Keratinocyte (primary cell): Measurements from ENCODE around the gene PFDN2. TPM values are rescaled to one million over a fixed set of nuclear protein-coding genes. Genes with fewer than 3 reads are reported as not detected.

Experiments used
- DNase-seq: peaks from one replicate; pipeline ENCODE4 v3.0.0-alpha.2; 2011; ENCODE audit warnings: low read depth, missing footprints, low spot score
- FAIRE-seq: peaks from 2 replicates; lab custom pipeline; 2011; peaks lifted over from hg19 to GRCh38; lab: Jason Lieb, UNC
- H2AFZ ChIP-seq: 2 replicates; pipeline ENCODE4 v1.6.0; 2012; ENCODE audit warnings: low read length, control low read depth, inconsistent platforms; ENCODE audit not compliant: control insufficient read depth
- H3K27ac ChIP-seq: 2 replicates; pipeline ENCODE4 v1.5.1; 2011; ENCODE audit warnings: low read length; ENCODE audit not compliant: control insufficient read depth, insufficient read depth
- H3K27me3 ChIP-seq: 3 replicates; pipeline ENCODE4 v1.6.0; 2011; ENCODE audit warnings: low read length; ENCODE audit not compliant: control insufficient read depth, insufficient read depth; ENCODE audit errors: extremely low read depth
- H3K36me3 ChIP-seq, 2 experiments: 2 replicates in 1 of 2; 3 replicates in 1 of 2; pipeline ENCODE4 v1.5.1; 2011; ENCODE audit warnings: low read length in 2 of 2, mild to moderate bottlenecking in 1 of 2; ENCODE audit not compliant: control insufficient read depth in 2 of 2, insufficient read depth in 2 of 2; ENCODE audit errors: extremely low read depth in 1 of 2
- H3K4me1 ChIP-seq: 3 replicates; pipeline ENCODE4 v1.5.1; 2011; ENCODE audit warnings: low read length; ENCODE audit not compliant: control insufficient read depth, insufficient read depth; ENCODE audit errors: extremely low read depth
- H3K4me2 ChIP-seq: 3 replicates; pipeline ENCODE4 v1.6.0; 2011; ENCODE audit warnings: low read depth, low read length; ENCODE audit not compliant: control insufficient read depth, insufficient read depth; ENCODE audit errors: extremely low read depth
- H3K4me3 ChIP-seq, 3 experiments: fragments of 200-600 bp in 1 of 3; sonication (generic) in 1 of 3; 2 replicates in 2 of 3; 3 replicates in 1 of 3; pipeline ENCODE4 v1.5.1; 2011 to 2016; ENCODE audit warnings: low read length in 3 of 3, mild to moderate bottlenecking in 3 of 3, control low read depth in 2 of 3, inconsistent platforms in 1 of 3, low read depth in 1 of 3, mixed read lengths in 1 of 3, mixed run types in 1 of 3, moderate library complexity in 1 of 3; ENCODE audit not compliant: control insufficient read depth in 2 of 3, insufficient read depth in 2 of 3; ENCODE audit errors: extremely low read depth in 1 of 3
- H3K79me2 ChIP-seq: 2 replicates; pipeline ENCODE4 v1.6.0; 2012; ENCODE audit warnings: low read length; ENCODE audit not compliant: control insufficient read depth, insufficient read depth
- H3K9ac ChIP-seq: 3 replicates; pipeline ENCODE4 v1.6.0; 2011; ENCODE audit warnings: low read length; ENCODE audit not compliant: control insufficient read depth, insufficient read depth; ENCODE audit errors: extremely low read depth
- H3K9me1 ChIP-seq: 3 replicates; pipeline ENCODE4 v1.6.0; 2011; ENCODE audit warnings: low read length; ENCODE audit not compliant: control insufficient read depth, insufficient read depth; ENCODE audit errors: extremely low read depth
- H3K9me3 ChIP-seq: 2 replicates; pipeline ENCODE4 v1.5.1; 2012; ENCODE audit warnings: low read depth, low read length; ENCODE audit not compliant: control insufficient read depth
- H4K20me1 ChIP-seq: 3 replicates; pipeline ENCODE4 v1.6.0; 2011; ENCODE audit warnings: low read length; ENCODE audit not compliant: control insufficient read depth, insufficient read depth; ENCODE audit errors: extremely low read depth
- CTCF ChIP-seq, 3 experiments: IDR thresholded peaks in 1 of 3; conservative IDR thresholded peaks in 1 of 3; optimal IDR thresholded peaks in 1 of 3; 2 replicates in 2 of 3; 3 replicates in 1 of 3; pipeline versions ENCODE3 to v1.5.1; 2011; ENCODE audit warnings: low read length in 3 of 3, mild to moderate bottlenecking in 3 of 3, moderate library complexity in 2 of 3, control low read depth in 1 of 3, inconsistent platforms in 1 of 3; ENCODE audit not compliant: insufficient read depth in 2 of 3; ENCODE audit errors: extremely low read depth in 1 of 3
- EZH2 ChIP-seq: IDR thresholded peaks from one replicate; pipeline ENCODE4 v1.6.1; 2012; ENCODE audit warnings: inconsistent platforms, mild to moderate bottlenecking, low read length, moderate library complexity
- dilution Hi-C: fragments of 300-500 bp; cut with MboI; formaldehyde crosslinking; loops from one replicate; pipeline ENCODE4 v1.7.0; 2020; ENCODE audit warnings: low sequenced_read_pairs; ENCODE audit not compliant: extremely low pct_ligation_motif_present
- polyA plus RNA-seq, 5 experiments: library from polyadenylated mRNA; depleted of rRNA in 3 of 5; stranded (reverse) in 3 of 5; stranded (forward) in 1 of 5; unstranded in 1 of 5; fragments of >200 nt; gene quantifications; 1 replicate in 1 of 5; 2 replicates in 3 of 5; 3 replicates in 1 of 5; pipeline versions ENCODE4 v1.2.1 to v1.2.3, GENCODE V29; 2011 to 2012; ENCODE audit warnings: missing spikeins in 2 of 5, low read depth in 1 of 5, low replicate concordance in 1 of 5

PFDN2 gene
- polyA plus RNA-seq, 1 donor (not counting 4 experiments of a cell fraction or from before 2014, with no cell fraction given): 184 TPM

GRCh38 chr1:161128591-161129420 is 11.0 kb upstream of the PFDN2 start:
- H3K79me2 ChIP-seq: peaks cover 58% of the 10 kb centered on the region
- no peaks in the 10 kb centered on the region for H3K9me3 ChIP-seq
- H3K36me3 ChIP-seq: peaks cover 5 to 29% of the 10 kb centered on the region in 2 experiments
- no peak for DNase-seq
- no peaks in the 10 kb centered on the region for H3K4me1 ChIP-seq
- H3K27ac ChIP-seq: no peak overlapping the region
- no peak overlapping the region for H2AFZ ChIP-seq
- TF ChIP-seq EZH2: no peak
- no peak for TF ChIP-seq CTCF (optimal IDR thresholded peaks at IDR 0.05 in 1 of 3, IDR thresholded peaks at IDR 0.05 in 1 of 3, conservative IDR thresholded peaks at IDR 0.05 in 1 of 3; ENCODE audit: extremely low read depth in 1 of 3, insufficient read depth in 2 of 3, low read length in 3 of 3)
- no peaks in the 10 kb centered on the region for H4K20me1 ChIP-seq
- H3K27me3 ChIP-seq: no peaks in the 10 kb centered on the region
- H3K4me3 ChIP-seq: no peak overlapping the region
- dilution Hi-C loops: no loop called here
- H3K4me2 ChIP-seq: no peak overlapping the region
- FAIRE-seq: no peak
- no peaks in the 10 kb centered on the region for H3K9me1 ChIP-seq
- no peak overlapping the region for H3K9ac ChIP-seq

GRCh38 chr1:161127649-161128048 is 9.8 kb upstream of the PFDN2 start:
- FAIRE-seq (no peak), DNase-seq (no peak)
- no peak overlapping the region for H2AFZ ChIP-seq
- no peaks in the 10 kb centered on the region for H3K27me3 ChIP-seq
- H3K9me3 ChIP-seq: no peaks in the 10 kb centered on the region
- H3K9ac ChIP-seq: no peak overlapping the region
- no peaks in the 10 kb centered on the region for H4K20me1 ChIP-seq
- no peak overlapping the region for H3K4me2 ChIP-seq
- TF ChIP-seq CTCF (optimal IDR thresholded peaks at IDR 0.05 in 1 of 3, IDR thresholded peaks at IDR 0.05 in 1 of 3, conservative IDR thresholded peaks at IDR 0.05 in 1 of 3; ENCODE audit: extremely low read depth in 1 of 3, insufficient read depth in 2 of 3, low read length in 3 of 3) (no peak), EZH2 (no peak)
- no peak overlapping the region for H3K27ac ChIP-seq
- no peaks in the 10 kb centered on the region for H3K4me1 ChIP-seq
- H3K36me3 ChIP-seq: peaks cover 11 to 36% of the 10 kb centered on the region in 2 experiments
- H3K79me2 ChIP-seq: peaks cover 58% of the 10 kb centered on the region
- no peaks in the 10 kb centered on the region for H3K9me1 ChIP-seq
- no peak overlapping the region for H3K4me3 ChIP-seq
- dilution Hi-C loops: no loop called here
